ENCODE measurements around the gene HOXB13. TPM values are rescaled to one million over a fixed set of nuclear protein-coding genes. Genes with fewer than 3 reads are reported as not detected.

The HOXB13 gene
- total and polyA plus RNA-seq, 9 donors: 0.38 TPM; not detected in 8

DNA sequence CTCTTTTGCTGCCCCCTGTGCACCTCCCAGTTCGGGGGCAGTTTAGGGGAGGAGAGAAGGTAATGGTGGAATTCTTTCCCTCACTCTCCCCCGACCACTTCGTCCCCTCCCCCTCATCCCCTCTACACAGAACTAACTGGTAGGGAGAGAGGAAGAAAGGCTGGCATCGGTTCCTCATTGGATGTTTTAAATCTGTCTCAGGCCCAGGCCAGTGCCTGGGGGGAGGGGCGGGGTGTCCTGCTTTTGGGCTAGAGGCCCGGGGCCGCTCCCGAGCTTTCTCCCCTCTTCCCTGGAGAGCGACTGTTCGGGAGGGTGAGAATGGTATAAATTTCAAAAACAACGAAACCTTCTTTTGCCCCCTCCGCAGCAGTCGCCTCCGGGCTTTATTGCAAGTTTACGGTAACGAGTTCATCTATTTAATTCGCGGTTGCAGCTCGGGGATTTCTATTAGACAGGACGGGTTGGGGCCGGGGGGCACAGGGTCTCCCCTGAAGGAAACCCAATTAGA lies 5.6 kb downstream of the HOXB13 start, which contains the start of gene PRAC2:
Gene PRAC2 (plus strand): TSS at position 271 of the 508 bp plus-strand sequence. CDS start 1,226 bp downstream, outside the sequence.
- TF ChIP-seq EP300 (IDR thresholded peaks at IDR 0.05): no peak
- no peak for TF ChIP-seq POLR2A (IDR thresholded peaks at IDR 0.05)
- TF ChIP-seq, protein P1, sequence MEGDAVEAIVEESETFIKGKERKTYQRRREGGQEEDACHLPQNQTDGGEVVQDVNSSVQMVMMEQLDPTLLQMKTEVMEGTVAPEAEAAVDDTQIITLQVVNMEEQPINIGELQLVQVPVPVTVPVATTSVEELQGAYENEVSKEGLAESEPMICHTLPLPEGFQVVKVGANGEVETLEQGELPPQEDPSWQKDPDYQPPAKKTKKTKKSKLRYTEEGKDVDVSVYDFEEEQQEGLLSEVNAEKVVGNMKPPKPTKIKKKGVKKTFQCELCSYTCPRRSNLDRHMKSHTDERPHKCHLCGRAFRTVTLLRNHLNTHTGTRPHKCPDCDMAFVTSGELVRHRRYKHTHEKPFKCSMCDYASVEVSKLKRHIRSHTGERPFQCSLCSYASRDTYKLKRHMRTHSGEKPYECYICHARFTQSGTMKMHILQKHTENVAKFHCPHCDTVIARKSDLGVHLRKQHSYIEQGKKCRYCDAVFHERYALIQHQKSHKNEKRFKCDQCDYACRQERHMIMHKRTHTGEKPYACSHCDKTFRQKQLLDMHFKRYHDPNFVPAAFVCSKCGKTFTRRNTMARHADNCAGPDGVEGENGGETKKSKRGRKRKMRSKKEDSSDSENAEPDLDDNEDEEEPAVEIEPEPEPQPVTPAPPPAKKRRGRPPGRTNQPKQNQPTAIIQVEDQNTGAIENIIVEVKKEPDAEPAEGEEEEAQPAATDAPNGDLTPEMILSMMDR (IDR thresholded peaks at IDR 0.05): no peak
- intact Hi-C loops (cut with DNase I): loop anchor here in 2 of 4 donors (5.0 to 10.0 kb wide), 3 partner anchors 72 to 694 kb away; no protein-coding TSS in a partner anchor
- Histone ChIP-seq H3K4me1 (ENCODE audit: insufficient read depth) (no peaks in the 10 kb centered on the region), H3K36me3 (no peaks in the 10 kb centered on the region), H3K4me3 (no peak within 1 kb of the TSS), H3K9me3 (peaks cover 0 to 4% of the 10 kb centered on the region in 2 donors), H3K27me3 (no peaks in the 10 kb centered on the region), H3K27ac (no peak within 1 kb of the TSS)
- no peak for DNase-seq
- 3 to 6% (median 4%) methylated on average over 21 of the region's 21 CpGs for WGBS, 3 donors

DNA sequence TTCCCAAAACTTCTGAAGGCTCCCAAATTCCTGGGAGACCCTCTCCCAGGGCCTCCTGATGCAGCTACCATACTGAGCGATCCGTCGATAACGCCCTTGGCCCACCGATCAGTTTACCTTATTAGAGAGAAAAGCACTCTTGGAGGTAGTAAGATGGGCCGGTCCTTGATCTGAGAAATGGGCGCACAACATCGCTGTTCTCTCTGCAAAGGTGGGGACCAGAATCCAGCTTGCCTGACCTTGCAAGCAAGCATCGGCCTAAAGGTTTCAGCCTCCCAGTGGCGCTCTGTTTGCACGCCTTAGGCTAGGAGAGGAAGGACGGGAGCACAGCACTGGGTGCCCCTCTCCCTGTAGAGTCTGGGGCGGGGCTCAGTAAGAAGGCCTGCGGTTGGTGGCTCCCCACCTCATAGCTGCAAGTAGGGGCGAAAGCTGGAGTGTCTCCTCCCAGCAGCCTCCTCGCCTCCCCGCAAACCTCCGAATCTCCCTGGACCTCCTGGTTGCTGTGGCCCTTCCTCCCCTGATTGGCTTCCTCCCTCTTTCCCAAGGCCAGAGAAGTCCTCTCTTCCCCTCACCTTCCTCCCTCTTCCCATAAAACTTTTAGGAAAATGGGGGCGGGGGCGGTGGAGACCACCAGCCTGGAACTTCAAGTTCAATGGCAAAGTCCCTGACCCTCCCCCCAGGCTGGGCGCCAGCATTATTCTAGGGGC lies 6.2 kb downstream of the HOXB13 start, which contains the start of gene PRAC1:
Gene PRAC1 (minus strand): TSS at position 318 of the 707 bp plus-strand sequence. CDS start 126 bp downstream, at position 192.
- no peak for DNase-seq
- TF ChIP-seq POLR2A (IDR thresholded peaks at IDR 0.05): no peak
- TF ChIP-seq, protein P1 (IDR thresholded peaks at IDR 0.05): no peak
- TF ChIP-seq EP300 (IDR thresholded peaks at IDR 0.05): no peak
- 7 to 9% (median 8%) methylated on average over 21 of the region's 21 CpGs for WGBS, 3 donors
- no peaks in the 10 kb centered on the region for H3K36me3 ChIP-seq
- no peaks in the 10 kb centered on the region for H3K4me1 ChIP-seq (ENCODE audit: insufficient read depth)
- H3K27me3 ChIP-seq: no peaks in the 10 kb centered on the region
- H3K9me3 ChIP-seq: peaks cover 0 to 4% of the 10 kb centered on the region in 2 donors
- intact Hi-C loops (cut with DNase I): loop anchor here in 2 of 4 donors (5.0 to 10.0 kb wide), 3 partner anchors 72 to 695 kb away; no protein-coding TSS in a partner anchor
- no peak within 1 kb of the TSS for H3K4me3 ChIP-seq
- H3K27ac ChIP-seq: no peak within 1 kb of the TSS

DNA sequence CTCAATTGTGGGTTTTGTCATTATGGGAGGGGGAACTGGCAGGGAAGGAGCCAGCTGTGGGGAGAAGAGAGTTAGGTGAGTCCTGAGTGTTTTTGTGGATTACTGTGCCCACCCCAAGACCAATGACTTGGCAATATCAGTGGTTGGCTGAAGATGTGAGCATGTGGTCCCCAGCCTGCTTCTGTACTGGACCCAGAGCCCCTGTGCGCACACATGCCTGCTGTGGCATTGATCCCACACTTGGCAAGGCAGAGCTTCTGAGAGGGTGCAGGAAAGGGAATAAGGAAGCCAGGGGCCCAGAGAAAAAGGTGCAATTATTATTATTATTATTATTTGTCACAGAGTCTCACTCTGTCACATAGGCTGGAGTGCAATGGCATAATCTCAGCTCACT lies 7.5 kb downstream of the HOXB13 start:
- H3K9me3 ChIP-seq: peaks cover 0 to 4% of the 10 kb centered on the region in 2 donors

More for the DNA sequence above, 7.5 kb downstream of the HOXB13 start:
- no peak for DNase-seq
- Histone ChIP-seq H3K27me3 (no peaks in the 10 kb centered on the region), H3K4me1 (ENCODE audit: insufficient read depth) (no peaks in the 10 kb centered on the region), H3K36me3 (no peaks in the 10 kb centered on the region), H3K4me3 (no peak overlapping the region), H3K27ac (no peak overlapping the region)
- TF ChIP-seq, protein P1 (IDR thresholded peaks at IDR 0.05): no peak
- TF ChIP-seq EP300 (IDR thresholded peaks at IDR 0.05) (no peak), POLR2A (IDR thresholded peaks at IDR 0.05) (no peak)
- 58 to 77% (median 67%) methylated on average over 1 of the region's 1 CpG for WGBS, 3 donors
- intact Hi-C loops (cut with DNase I): loop anchor here in 2 of 4 donors (5.0 to 10.0 kb wide), 3 partner anchors 74 to 696 kb away; no protein-coding TSS in a partner anchor
